HepG2 (cell line): ENCODE data around the gene EFS. TPM values are rescaled to one million over a fixed set of nuclear protein-coding genes. Genes with fewer than 3 reads are reported as not detected.
A peak's percentile ranks its signal among the peaks of the same experiment; 100 is the strongest.

Source experiments
- ATAC-seq: fragments of 200-7000 bp; cut with Tn5 transposase; 3 replicates; pipeline ENCODE4 v1.9.1; 2020; ENCODE audit warnings: mild to moderate bottlenecking, moderate library complexity
- BruUV-seq: library from RNA; stranded (reverse); fragments of 400-500 nt; replicated peaks from 2 replicates; lab custom pipeline; 2021; lab: Mats Ljungman, UMichigan
- CTCF ChIA-PET: fragments of 300-600 bp; formaldehyde crosslinking; extraction: SDS; loops from one replicate; lab custom pipeline; 2021; ENCODE audit warnings: low total read pairs, inconsistent platforms, low intra/inter-chr PET ratio; lab: Yijun Ruan, JAX
- POLR2A ChIA-PET: fragments of 350-600 bp; sonication (Branson Sonifier 250); formaldehyde crosslinking; loops from one replicate; lab custom pipeline; 2020; ENCODE audit warnings: antibody characterized with exemption, inconsistent platforms; lab: Yijun Ruan, JAX
- DNase-seq: peaks from one replicate; pipeline ENCODE4 v3.0.0-alpha.2; 2015; ENCODE audit warnings: low spot score
- FAIRE-seq: peaks from 3 replicates; lab custom pipeline; 2011; peaks lifted over from hg19 to GRCh38; lab: Jason Lieb, UNC
- H2AFZ ChIP-seq: one replicate; pipeline ENCODE4 v1.6.1; 2011; ENCODE audit warnings: low read length, inconsistent platforms
- H3K27ac ChIP-seq: fragments of 300-600 bp; 3 replicates; pipeline ENCODE4 v1.8.0; 2011; ENCODE audit warnings: mixed run types, mild to moderate bottlenecking, mixed read lengths, low read length, inconsistent platforms; ENCODE audit not compliant: insufficient read depth; ENCODE audit errors: extremely low read length
- H3K27me3 ChIP-seq, 2 experiments: fragments of 200-600 bp in 1 of 2; 2 replicates in 1 of 2; 3 replicates in 1 of 2; pipeline versions ENCODE4 v1.6.0 to v1.8.0; 2011; ENCODE audit warnings: low read length in 2 of 2, mild to moderate bottlenecking in 2 of 2, moderate library complexity in 2 of 2, inconsistent platforms in 1 of 2; ENCODE audit not compliant: insufficient read depth in 2 of 2, control insufficient read depth in 1 of 2
- H3K36me3 ChIP-seq, 2 experiments: fragments of 200-600 bp in 1 of 2; replicated peaks in 1 of 2; 2 replicates in 1 of 2; 3 replicates in 1 of 2; pipeline versions ENCODE4 v1.5.1 to v1.8.0; 2011; ENCODE audit warnings: low read length in 2 of 2, inconsistent platforms in 1 of 2; ENCODE audit not compliant: insufficient read depth in 2 of 2, control insufficient read depth in 1 of 2
- H3K4me1 ChIP-seq: 2 replicates; pipeline ENCODE4 v1.5.1; 2012; ENCODE audit warnings: low read length, inconsistent platforms; ENCODE audit not compliant: insufficient read depth
- H3K4me2 ChIP-seq: 2 replicates; pipeline ENCODE4 v1.6.0; 2011; ENCODE audit warnings: low read depth, low read length, inconsistent platforms
- H3K4me3 ChIP-seq, 3 experiments: fragments of 200-600 bp in 1 of 3; sonication (generic), shearing (Covaris generic) in 1 of 3; replicated peaks in 1 of 3; 2 replicates each; pipeline ENCODE4 v1.5.1; 2011 to 2016; ENCODE audit warnings: low read length in 3 of 3, inconsistent platforms in 2 of 3, low read depth in 2 of 3, mild to moderate bottlenecking in 2 of 3, control low read depth in 1 of 3, mixed read lengths in 1 of 3; ENCODE audit not compliant: insufficient read depth in 1 of 3
- H3K79me2 ChIP-seq: one replicate; pipeline ENCODE4 v1.6.1; 2011; ENCODE audit warnings: low read length, inconsistent platforms; ENCODE audit not compliant: insufficient read depth
- H3K9ac ChIP-seq: 2 replicates; pipeline ENCODE4 v1.6.0; 2011; ENCODE audit warnings: mild to moderate bottlenecking, low read depth, low read length, inconsistent platforms; ENCODE audit not compliant: insufficient read depth
- H3K9me3 ChIP-seq: 2 replicates; pipeline ENCODE4 v1.5.1; 2012; ENCODE audit warnings: mild to moderate bottlenecking, low read length
- H4K20me1 ChIP-seq: 2 replicates; pipeline ENCODE4 v1.6.0; 2011; ENCODE audit warnings: inconsistent platforms, mild to moderate bottlenecking, low read length, moderate library complexity; ENCODE audit not compliant: insufficient read depth
- MED8 ChIP-seq: sonication (generic); formaldehyde crosslinking; IDR thresholded peaks from 2 replicates; pipeline ENCODE4 v1.8.1; 2023; ENCODE audit warnings: mild to moderate bottlenecking, missing genetic modification reagents; ENCODE audit not compliant: insufficient replicate concordance
- MTA3 ChIP-seq: sonication (generic); formaldehyde crosslinking; IDR thresholded peaks from 2 replicates; pipeline ENCODE4 v1.4.0; 2020; ENCODE audit warnings: missing genetic modification reagents
- REL ChIP-seq: sonication (generic); formaldehyde crosslinking; conservative IDR thresholded peaks from 2 replicates; pipeline ENCODE4 v1.8.0; 2022; ENCODE audit warnings: mild to moderate bottlenecking, missing genetic modification reagents, moderate library complexity
- SIN3B ChIP-seq: fragments of 150-350 bp; IDR thresholded peaks from 2 replicates; pipeline ENCODE4 v1.6.1; 2014; ENCODE audit warnings: low read length
- STAT5B ChIP-seq: sonication (generic); formaldehyde crosslinking; IDR thresholded peaks from 2 replicates; pipeline ENCODE4 v1.4.0; 2020; ENCODE audit warnings: missing genetic modification reagents
- ZNF407 ChIP-seq: sonication (generic); formaldehyde crosslinking; IDR thresholded peaks from one replicate; pipeline ENCODE4 v1.5.1; 2020; ENCODE audit warnings: mild to moderate bottlenecking, missing genetic modification reagents; ENCODE audit errors: not compliant biosample characterization
- ZNF547 ChIP-seq: sonication (generic); formaldehyde crosslinking; IDR thresholded peaks from 2 replicates; pipeline ENCODE4 v1.5.1; 2020; ENCODE audit warnings: mild to moderate bottlenecking, missing genetic modification reagents
- ZNF740 ChIP-seq: sonication (generic); formaldehyde crosslinking; IDR thresholded peaks from 2 replicates; pipeline ENCODE4 v1.4.0; 2020; ENCODE audit warnings: missing genetic modification reagents
- ZNF768 ChIP-seq: sonication (generic); formaldehyde crosslinking; IDR thresholded peaks from 2 replicates; pipeline ENCODE4 v1.4.0; 2020; ENCODE audit warnings: missing genetic modification reagents
- ZSCAN21 ChIP-seq: sonication (generic); formaldehyde crosslinking; IDR thresholded peaks from 2 replicates; pipeline ENCODE4 v1.8.0; 2022; ENCODE audit warnings: mild to moderate bottlenecking, missing genetic modification reagents, moderate library complexity, borderline replicate concordance
- WGBS: methylation state at CpG from one replicate; pipeline ENCODE4 v1.1.6; 2017; ENCODE audit warnings: low lambda C conversion rate; 5-methylcytosine and 5-hydroxymethylcytosine counted together
- in situ Hi-C: cut with HindIII; loops from 2 replicates; pipeline ENCODE4 v1.10.0; 2017; ENCODE audit warnings: low pct_unique_long_range_greater_than_20kb; ENCODE audit not compliant: extremely low pct_ligation_motif_present
- intact Hi-C: fragments of 100-400 bp; cut with micrococcal nuclease; formaldehyde crosslinking; loops from one replicate; pipeline ENCODE4 v1.10.0; 2022; ENCODE audit not compliant: unreplicated experiment
- polyA plus RNA-seq, 8 experiments: library from polyadenylated mRNA; depleted of rRNA in 3 of 8; stranded (reverse) in 7 of 8; unstranded in 1 of 8; fragments of >200 nt; fragmentation: Illumina TruSeq in 4 of 8; extraction: Trizol in 4 of 8; gene quantifications; 2 replicates each; pipeline versions ENCODE4 v1.2.1 to v1.2.3, GENCODE V29; 2011 to 2016; ENCODE audit warnings: low read depth in 4 of 8, missing spikeins in 1 of 8, mixed read lengths in 1 of 8; ENCODE audit not compliant: insufficient read depth in 1 of 8
- total RNA-seq, 5 experiments: library from RNA; depleted of rRNA; stranded (reverse); fragments of >200 nt; fragmentation: Illumina TruSeq; extraction: Trizol; gene quantifications; 2 replicates each; pipeline ENCODE4 v1.2.3, GENCODE V29; 2016; ENCODE audit warnings: low read depth in 1 of 5
- TF ChIP-seq, protein P1 (sequence below): sonication (generic); formaldehyde crosslinking; conservative IDR thresholded peaks from 2 replicates; pipeline ENCODE4 v1.4.0; 2020; ENCODE audit warnings: missing genetic modification reagents
- TF ChIP-seq, protein P2 (sequence below): sonication (generic); formaldehyde crosslinking; IDR thresholded peaks from 2 replicates; pipeline ENCODE4 v1.4.0; 2020; ENCODE audit warnings: mild to moderate bottlenecking, missing genetic modification reagents

EFS gene
- total and polyA plus RNA-seq, 2 of the 13 experiments (the other 11 are each of a cell fraction or from before 2014, with no cell fraction given), result not detected

GRCh38 chr14:23349156-23349845, 15.7 kb downstream of the EFS start:
- 22% methylated on average over 8 of the region's 8 CpGs for WGBS
- POLR2A ChIA-PET, result interaction anchor here (1.0 kb wide), 1 partner anchor 28 kb away, joined by 4 read pairs; the partner anchor contains the start of gene PABPN1
- H3K4me2 ChIP-seq, result no peak overlapping the region
- in situ Hi-C loops, result no loop called here
- CTCF ChIA-PET, result no interaction called here
- no peaks in the 10 kb centered on the region for H3K4me1 ChIP-seq
- BruUV-seq, result no TSS peak
- peaks cover 22 to 90% of the 10 kb centered on the region in 2 experiments for H3K27me3 ChIP-seq
- no peak overlapping the region for H2AFZ ChIP-seq
- no peaks in the 10 kb centered on the region for H3K79me2 ChIP-seq
- no peaks in the 10 kb centered on the region for H4K20me1 ChIP-seq
- H3K9ac ChIP-seq, result no peak overlapping the region
- H3K9me3 ChIP-seq, result no peaks in the 10 kb centered on the region
- no peaks in the 10 kb centered on the region for H3K36me3 ChIP-seq
- DNase-seq (no peak), FAIRE-seq (no peak), ATAC-seq (no peak)
- H3K27ac ChIP-seq, result no peak overlapping the region
- H3K4me3 ChIP-seq, result no peak overlapping the region
- intact Hi-C loops, result no loop called here
- TF ChIP-seq ZSCAN21 (CRISPR knock-in tag), result no peak
- peak; percentile 10 for TF ChIP-seq MED8 (CRISPR knock-in tag)
- TF ChIP-seq MTA3 (CRISPR knock-in tag), result no peak
- TF ChIP-seq ZNF407 (CRISPR knock-in tag), result no peak
- TF ChIP-seq, protein P1, sequence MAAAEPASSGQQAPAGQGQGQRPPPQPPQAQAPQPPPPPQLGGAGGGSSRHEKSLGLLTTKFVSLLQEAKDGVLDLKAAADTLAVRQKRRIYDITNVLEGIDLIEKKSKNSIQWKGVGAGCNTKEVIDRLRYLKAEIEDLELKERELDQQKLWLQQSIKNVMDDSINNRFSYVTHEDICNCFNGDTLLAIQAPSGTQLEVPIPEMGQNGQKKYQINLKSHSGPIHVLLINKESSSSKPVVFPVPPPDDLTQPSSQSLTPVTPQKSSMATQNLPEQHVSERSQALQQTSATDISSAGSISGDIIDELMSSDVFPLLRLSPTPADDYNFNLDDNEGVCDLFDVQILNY, result no peak
- no peak for TF ChIP-seq REL (CRISPR knock-in tag)
- no peak for TF ChIP-seq STAT5B (CRISPR knock-in tag)
- TF ChIP-seq, protein P2, sequence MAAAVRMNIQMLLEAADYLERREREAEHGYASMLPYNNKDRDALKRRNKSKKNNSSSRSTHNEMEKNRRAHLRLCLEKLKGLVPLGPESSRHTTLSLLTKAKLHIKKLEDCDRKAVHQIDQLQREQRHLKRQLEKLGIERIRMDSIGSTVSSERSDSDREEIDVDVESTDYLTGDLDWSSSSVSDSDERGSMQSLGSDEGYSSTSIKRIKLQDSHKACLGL, result 0 out of 2 replicates have a peak, but pooled peaks have one; percentile 24
- TF ChIP-seq ZNF547 (CRISPR knock-in tag), result no peak
- TF ChIP-seq SIN3B, result no peak
- TF ChIP-seq ZNF740 (CRISPR knock-in tag), result no peak
- TF ChIP-seq ZNF768 (CRISPR knock-in tag), result peak; percentile 17; the same call in 1 of the 2 replicates
